ENCODE measurements around the gene BTBD8.
A peak's percentile ranks its signal among the peaks of the same experiment; 100 is the strongest.

The BTBD8 gene

GRCh38 chr1:92169214-92170005 is 89.3 kb downstream of the BTBD8 start:
- no peaks in the 10 kb centered on the region for H3K4me1 Mint-ChIP-seq (ENCODE audit: low read depth in 2 of 2)
- no peak overlapping the region for H3K4me3 Mint-ChIP-seq
- H3K27ac Mint-ChIP-seq = no peak overlapping the region
- H3K36me3 Mint-ChIP-seq (ENCODE audit: insufficient read depth) = peaks cover 3% of the 10 kb centered on the region
- H3K9me3 Mint-ChIP-seq = no peaks in the 10 kb centered on the region
- DNase-seq = no peak
- H3K27me3 Mint-ChIP-seq = no peaks in the 10 kb centered on the region
- ATAC-seq (replicated peaks) = no peak

GRCh38 chr1:92184632-92185031 is 104.5 kb downstream of the BTBD8 start:
- Mint-ChIP-seq H3K27ac (no peak overlapping the region), H3K4me1 (ENCODE audit: low read depth in 2 of 2) (no peaks in the 10 kb centered on the region), H3K27me3 (peaks cover under 1 to 8% of the 10 kb centered on the region in 2 donors), H3K9me3 (no peaks in the 10 kb centered on the region), H3K4me3 (no peak overlapping the region), H3K36me3 (ENCODE audit: insufficient read depth) (no peaks in the 10 kb centered on the region)
- no peak for ATAC-seq (replicated peaks)
- DNase-seq = no peak

DNA sequence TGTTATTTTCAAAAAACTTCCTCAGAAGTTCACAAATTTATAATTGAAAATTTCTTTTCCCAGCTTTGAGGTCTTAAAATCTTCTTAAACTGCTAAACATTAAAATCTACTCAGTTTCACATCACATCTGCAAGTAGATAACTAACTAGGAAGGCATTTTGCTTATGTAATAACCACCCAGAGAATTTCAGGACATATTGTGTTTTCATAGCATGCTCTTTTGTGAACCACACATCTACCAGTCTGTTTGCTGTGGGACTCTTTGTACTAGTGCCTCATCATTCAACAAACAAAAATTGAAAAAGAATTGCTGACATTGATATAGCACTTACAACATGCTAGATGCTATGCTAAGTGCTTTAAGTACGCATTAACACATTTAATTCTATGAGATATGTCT is 105.9 kb downstream of the BTBD8 start:
- Mint-ChIP-seq H3K36me3 (ENCODE audit: insufficient read depth) (no peaks in the 10 kb centered on the region), H3K4me3 (no peak overlapping the region), H3K27ac (no peak overlapping the region), H3K27me3 (peaks cover 8% of the 10 kb centered on the region in 2 donors), H3K4me1 (ENCODE audit: low read depth in 2 of 2) (no peaks in the 10 kb centered on the region), H3K9me3 (no peaks in the 10 kb centered on the region)
- no peak for DNase-seq
- no peak for ATAC-seq (replicated peaks)

DNA sequence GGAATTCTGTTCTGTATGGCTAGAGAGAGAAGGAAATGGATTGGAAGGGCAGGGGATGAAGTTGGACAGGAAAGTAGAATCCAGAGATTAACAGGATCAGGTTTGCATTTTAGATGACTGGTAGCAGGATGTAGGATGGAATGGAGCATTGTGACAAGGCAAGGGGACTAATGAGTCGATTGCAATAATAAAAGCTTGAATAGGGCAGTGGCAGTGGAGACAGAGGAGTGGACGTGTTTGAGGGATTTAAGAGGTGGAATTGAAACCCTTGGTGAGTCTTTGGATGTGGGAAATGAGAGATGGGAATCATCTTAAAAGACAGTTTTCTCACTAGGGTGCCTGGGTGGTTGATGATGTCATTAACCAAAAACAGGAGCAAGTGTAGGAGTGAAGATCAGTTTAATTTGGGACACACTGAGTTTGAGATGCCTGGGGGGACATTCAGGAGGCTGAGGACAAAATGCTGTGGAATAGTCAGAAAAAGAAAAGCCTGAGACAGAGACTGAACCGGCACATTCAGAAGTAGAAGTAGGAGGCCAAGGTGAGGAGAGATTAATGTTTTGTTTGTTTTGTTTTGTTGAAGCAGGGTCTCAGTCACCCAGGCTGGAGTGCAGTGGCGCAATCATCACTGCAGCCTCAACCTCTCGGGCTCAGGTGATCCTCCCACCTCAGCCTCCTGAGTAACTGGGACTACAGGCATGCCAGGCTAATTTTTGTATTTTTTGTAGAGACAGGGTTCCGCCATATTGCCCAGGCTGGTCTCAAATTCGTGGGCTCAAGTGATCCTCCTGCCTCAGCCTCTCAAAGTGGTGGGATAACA is 108.5 kb downstream of the BTBD8 start:
- no peaks in the 10 kb centered on the region for H3K4me1 Mint-ChIP-seq (ENCODE audit: low read depth in 2 of 2)
- no peak overlapping the region for H3K27ac Mint-ChIP-seq
- H3K4me3 Mint-ChIP-seq = no peak overlapping the region
- peaks cover 18 to 20% of the 10 kb centered on the region in 2 donors for H3K27me3 Mint-ChIP-seq
- ATAC-seq (replicated peaks) (no peak), DNase-seq (no peak)
- no peaks in the 10 kb centered on the region for H3K36me3 Mint-ChIP-seq (ENCODE audit: insufficient read depth)
- H3K9me3 Mint-ChIP-seq = no peaks in the 10 kb centered on the region

- Mint-ChIP-seq H3K4me3 (no peak overlapping the region), H3K9me3 (no peaks in the 10 kb centered on the region), H3K4me1 (ENCODE audit: low read depth in 2 of 2) (peaks cover 0 to under 1% of the 10 kb centered on the region in 2 donors), H3K27ac (no peak overlapping the region), H3K27me3 (peaks cover 27 to 28% of the 10 kb centered on the region in 2 donors), H3K36me3 (ENCODE audit: insufficient read depth) (no peaks in the 10 kb centered on the region)
- ATAC-seq (replicated peaks) (no peak), DNase-seq (no peak)
Measured at GRCh38 chr1:92191726-92192125, 111.6 kb downstream of the BTBD8 start.

GRCh38 chr1:92192246-92192645 is 112.1 kb downstream of the BTBD8 start:
- Mint-ChIP-seq H3K27me3 (peaks cover 27 to 28% of the 10 kb centered on the region in 2 donors), H3K27ac (peak overlapping the region in 1 of 2 donors; percentile 47), H3K9me3 (no peaks in the 10 kb centered on the region), H3K4me3 (no peak overlapping the region), H3K36me3 (ENCODE audit: insufficient read depth) (no peaks in the 10 kb centered on the region), H3K4me1 (ENCODE audit: low read depth in 2 of 2) (peaks cover 0 to 2% of the 10 kb centered on the region in 2 donors)
- no peak for ATAC-seq (replicated peaks)
- DNase-seq = no peak

DNA sequence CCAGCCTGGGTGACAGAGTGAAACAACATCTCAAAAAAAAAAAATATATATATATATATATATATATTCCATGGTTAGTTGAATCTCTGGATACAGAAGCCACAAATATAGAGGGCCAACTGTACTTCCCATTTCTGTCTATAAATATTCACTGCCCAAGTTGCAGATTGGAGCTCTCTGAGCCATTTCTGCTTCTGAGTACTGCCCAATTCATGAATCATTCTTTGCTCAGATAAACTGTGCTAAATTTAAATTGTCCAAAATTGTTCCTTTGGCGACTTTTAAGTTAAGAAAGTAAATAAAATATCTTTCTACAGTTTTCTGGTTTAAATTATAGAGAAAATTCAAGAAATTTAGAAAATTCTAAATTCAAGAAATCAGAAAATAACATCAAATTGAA is 114.4 kb downstream of the BTBD8 start:
- Mint-ChIP-seq H3K9me3 (no peaks in the 10 kb centered on the region), H3K27me3 (peaks cover 20 to 27% of the 10 kb centered on the region in 2 donors), H3K36me3 (ENCODE audit: insufficient read depth) (no peaks in the 10 kb centered on the region), H3K27ac (no peak overlapping the region), H3K4me1 (ENCODE audit: low read depth in 2 of 2) (peaks cover 0 to 2% of the 10 kb centered on the region in 2 donors), H3K4me3 (no peak overlapping the region)
- ATAC-seq (replicated peaks) (no peak), DNase-seq (no peak)

- no peak overlapping the region for H3K4me3 Mint-ChIP-seq
- H3K27ac Mint-ChIP-seq = no peak overlapping the region
- peaks cover 5 to 9% of the 10 kb centered on the region in 2 donors for H3K4me1 Mint-ChIP-seq (ENCODE audit: low read depth in 2 of 2)
- no peak for DNase-seq
- H3K36me3 Mint-ChIP-seq (ENCODE audit: insufficient read depth) = no peaks in the 10 kb centered on the region
- H3K9me3 Mint-ChIP-seq = no peaks in the 10 kb centered on the region
- ATAC-seq (replicated peaks) = no peak
- H3K27me3 Mint-ChIP-seq = no peaks in the 10 kb centered on the region
Measured at GRCh38 chr1:92201973-92202372, 121.8 kb downstream of the BTBD8 start.

- DNase-seq = no peak
- Mint-ChIP-seq H3K27me3 (no peaks in the 10 kb centered on the region), H3K4me1 (ENCODE audit: low read depth in 2 of 2) (peaks cover 5 to 9% of the 10 kb centered on the region in 2 donors), H3K36me3 (ENCODE audit: insufficient read depth) (no peaks in the 10 kb centered on the region), H3K9me3 (no peaks in the 10 kb centered on the region), H3K27ac (no peak overlapping the region), H3K4me3 (no peak overlapping the region)
- ATAC-seq (replicated peaks) = no peak
Measured at GRCh38 chr1:92203105-92203504, 123.0 kb downstream of the BTBD8 start.

DNA sequence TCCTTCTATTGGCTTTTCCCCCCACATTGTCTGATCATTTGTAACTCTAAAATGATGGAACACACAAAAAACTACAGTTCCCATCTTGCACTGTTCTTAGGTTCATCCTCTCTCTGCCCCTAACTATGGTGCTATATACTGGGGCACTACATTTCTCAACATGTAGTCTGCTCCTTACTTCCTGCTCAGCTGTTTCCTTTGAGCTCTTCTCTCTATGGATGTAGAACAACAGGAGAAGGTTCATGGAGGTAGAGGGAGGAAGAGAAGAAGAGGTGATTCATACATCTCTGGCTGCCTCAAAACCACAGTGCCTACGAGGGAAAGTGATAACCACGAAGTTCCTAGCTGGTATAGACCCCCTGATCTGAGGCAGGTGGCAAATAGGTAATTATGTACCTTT is 130.6 kb downstream of the BTBD8 start:
- Mint-ChIP-seq H3K4me3 (no peak overlapping the region), H3K9me3 (no peaks in the 10 kb centered on the region), H3K27me3 (peaks cover 0 to 4% of the 10 kb centered on the region in 2 donors), H3K36me3 (ENCODE audit: insufficient read depth) (no peaks in the 10 kb centered on the region), H3K4me1 (ENCODE audit: low read depth in 2 of 2) (no peaks in the 10 kb centered on the region), H3K27ac (no peak overlapping the region)
- no peak for DNase-seq
- ATAC-seq (replicated peaks) = no peak

DNA sequence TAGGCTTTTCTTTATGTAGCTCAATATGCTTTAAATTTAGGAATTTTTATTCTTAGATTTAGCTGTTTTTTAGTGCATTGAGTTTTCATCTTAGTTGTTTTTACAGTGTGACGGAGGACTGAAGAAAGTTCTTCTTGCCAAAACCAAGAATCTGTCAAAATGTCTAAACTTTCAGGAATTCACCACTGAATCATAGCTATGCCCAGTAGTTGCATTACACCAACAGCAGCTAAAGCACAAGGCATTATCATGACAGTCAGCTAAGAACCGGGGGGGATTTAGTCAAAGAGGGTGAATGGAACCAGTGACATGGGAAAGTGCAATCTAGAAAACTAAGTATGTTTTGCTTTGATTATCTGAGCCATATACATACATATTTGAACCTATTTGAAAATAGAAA is 131.0 kb downstream of the BTBD8 start:
- no peak for ATAC-seq (replicated peaks)
- DNase-seq = no peak
- no peak overlapping the region for H3K27ac Mint-ChIP-seq

DNA sequence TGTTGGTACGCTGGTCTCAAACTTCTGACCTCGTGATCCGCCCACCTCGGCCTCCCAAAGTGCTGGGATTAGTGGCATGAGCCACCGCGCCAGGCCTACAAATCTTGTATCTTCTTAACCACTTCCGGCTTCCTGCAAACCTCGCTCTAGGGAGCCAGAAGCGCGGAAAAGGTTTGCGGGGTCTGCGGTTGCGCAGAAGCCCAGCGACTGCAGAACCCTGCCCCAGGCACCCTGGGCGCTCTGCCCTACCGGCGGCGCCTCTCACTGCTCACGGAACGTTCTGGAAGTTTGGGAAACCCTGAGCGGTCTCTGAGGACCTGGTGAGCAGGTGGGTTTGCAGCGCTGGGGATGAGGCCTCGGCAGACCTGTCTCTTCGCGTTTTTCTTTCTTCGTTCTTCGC is 137.6 kb downstream of the BTBD8 start, which contains the start of gene C1orf146:
TSS of gene C1orf146 (plus strand) at position 195 of the 400 bp plus-strand sequence. CDS start 13,506 bp downstream, outside the sequence.
- Mint-ChIP-seq H3K27ac (no peak within 1 kb of the TSS), H3K4me3 (no peak within 1 kb of the TSS), H3K9me3 (no peaks in the 10 kb centered on the region), H3K4me1 (ENCODE audit: low read depth in 2 of 2) (no peaks in the 10 kb centered on the region), H3K27me3 (peaks cover 7 to 18% of the 10 kb centered on the region in 2 donors), H3K36me3 (ENCODE audit: insufficient read depth) (no peaks in the 10 kb centered on the region)
- DNase-seq (no peak), ATAC-seq (replicated peaks) (no peak)

More for the DNA sequence above, 131.0 kb downstream of the BTBD8 start:
- H3K4me1 Mint-ChIP-seq (ENCODE audit: low read depth in 2 of 2) = no peaks in the 10 kb centered on the region
- no peaks in the 10 kb centered on the region for H3K9me3 Mint-ChIP-seq
- no peak overlapping the region for H3K4me3 Mint-ChIP-seq
- H3K27me3 Mint-ChIP-seq = peaks cover 0 to 7% of the 10 kb centered on the region in 2 donors
- H3K36me3 Mint-ChIP-seq (ENCODE audit: insufficient read depth) = no peaks in the 10 kb centered on the region

GRCh38 chr1:92218559-92218958 is 138.4 kb downstream of the BTBD8 start:
- Mint-ChIP-seq H3K27me3 (peaks cover 7 to 18% of the 10 kb centered on the region in 2 donors), H3K4me1 (ENCODE audit: low read depth in 2 of 2) (no peaks in the 10 kb centered on the region), H3K27ac (no peak overlapping the region), H3K36me3 (ENCODE audit: insufficient read depth) (no peaks in the 10 kb centered on the region), H3K4me3 (no peak overlapping the region), H3K9me3 (no peaks in the 10 kb centered on the region)
- DNase-seq (no peak), ATAC-seq (replicated peaks) (no peak)

- H3K4me1 Mint-ChIP-seq (ENCODE audit: low read depth in 2 of 2) = no peaks in the 10 kb centered on the region
- no peaks in the 10 kb centered on the region for H3K36me3 Mint-ChIP-seq (ENCODE audit: insufficient read depth)
- H3K9me3 Mint-ChIP-seq = no peaks in the 10 kb centered on the region
- H3K27me3 Mint-ChIP-seq = peaks cover 7 to 18% of the 10 kb centered on the region in 2 donors
- no peak overlapping the region for H3K4me3 Mint-ChIP-seq
- no peak for DNase-seq
- no peak overlapping the region for H3K27ac Mint-ChIP-seq
- no peak for ATAC-seq (replicated peaks)
Measured at GRCh38 chr1:92219028-92219427, 138.9 kb downstream of the BTBD8 start.

Data from effector memory CD8-positive, alpha-beta T cell (primary cell).